GM12865 (cell line): Measurements from ENCODE around the gene INTS11.

Source experiments
- DNase-seq: peaks from one replicate; pipeline ENCODE4 v3.0.0; 2010; ENCODE audit warnings: low read depth
- H3K4me3 ChIP-seq: 2 replicates; pipeline ENCODE4 v1.5.1; 2011; ENCODE audit warnings: mild to moderate bottlenecking, low read depth, low read length, control low read depth
- CTCF ChIP-seq: IDR thresholded peaks from 2 replicates; pipeline ENCODE4 v1.5.1; 2011; ENCODE audit warnings: low read length, control low read depth, low read depth, inconsistent platforms; ENCODE audit not compliant: insufficient read depth; ENCODE audit errors: missing control alignments

The INTS11 gene

GRCh38 chr1:1361233-1361981, 36.9 kb upstream of the INTS11 start:
- H3K4me3 ChIP-seq: no peak overlapping the region
- no peak for TF ChIP-seq CTCF
- no peak for DNase-seq

- no peak for DNase-seq
- H3K4me3 ChIP-seq: no peak overlapping the region
Measured at GRCh38 chr1:1360506-1361169, 36.2 kb upstream of the INTS11 start.

GRCh38 chr1:1359664-1360468, 35.4 kb upstream of the INTS11 start:
- no peak overlapping the region for H3K4me3 ChIP-seq
- no peak for TF ChIP-seq CTCF
- no peak for DNase-seq

More at GRCh38 chr1:1360506-1361169, 36.2 kb upstream of the INTS11 start:
- no peak for TF ChIP-seq CTCF

- no peak for DNase-seq
- no peak for TF ChIP-seq CTCF
Measured at GRCh38 chr1:1359308-1359663, 34.8 kb upstream of the INTS11 start.

GRCh38 chr1:1358433-1359271, 34.2 kb upstream of the INTS11 start, which contains the start of gene MXRA8:
MXRA8 (minus strand) TSS chr1:1358555; CDS start chr1:1358504, 51 bp downstream.
- DNase-seq: no peak
- H3K4me3 ChIP-seq: no peak within 1 kb of the TSS
- TF ChIP-seq CTCF: no peak

More at GRCh38 chr1:1359308-1359663, 34.8 kb upstream of the INTS11 start:
- H3K4me3 ChIP-seq: no peak overlapping the region

- no peak for DNase-seq
- no peak for TF ChIP-seq CTCF
- no peak overlapping the region for H3K4me3 ChIP-seq
Measured at GRCh38 chr1:1357871-1358432, 33.5 kb upstream of the INTS11 start.
